Measurements from ENCODE around the gene CORO2A.
"Not testable (repeated sequence)": the region's sequence is repeated elsewhere in the genome, so short reads cannot be mapped to it uniquely, and the experiment has no call there.

CORO2A gene

GRCh38 chr9:98086461-98086860 is 106.0 kb downstream of the CORO2A start:
- H3K4me1 Mint-ChIP-seq (ENCODE audit: low read depth): peaks cover 26% of the 10 kb centered on the region
- H3K4me3 Mint-ChIP-seq: no peak overlapping the region
- no peak for DNase-seq (ENCODE audit: low spot score)
- peaks cover 64% of the 10 kb centered on the region for H3K36me3 Mint-ChIP-seq (ENCODE audit: low read depth)
- peak overlapping the region; percentile 49 for H3K27ac Mint-ChIP-seq
- H3K9me3 Mint-ChIP-seq: no peaks in the 10 kb centered on the region
- no peaks in the 10 kb centered on the region for H3K27me3 Mint-ChIP-seq (ENCODE audit: low read depth)

GRCh38 chr9:98085944-98086343 is 106.5 kb downstream of the CORO2A start:
- H3K27me3 Mint-ChIP-seq (ENCODE audit: low read depth): no peaks in the 10 kb centered on the region
- H3K27ac Mint-ChIP-seq: no peak overlapping the region
- H3K36me3 Mint-ChIP-seq (ENCODE audit: low read depth): peaks cover 66% of the 10 kb centered on the region
- no peak overlapping the region for H3K4me3 Mint-ChIP-seq
- H3K9me3 Mint-ChIP-seq: no peaks in the 10 kb centered on the region
- peaks cover 29% of the 10 kb centered on the region for H3K4me1 Mint-ChIP-seq (ENCODE audit: low read depth)
- no peak for DNase-seq (ENCODE audit: low spot score)

- peaks cover 26% of the 10 kb centered on the region for H3K4me1 Mint-ChIP-seq (ENCODE audit: low read depth)
- H3K27ac Mint-ChIP-seq: no peak overlapping the region
- peaks cover 68% of the 10 kb centered on the region for H3K36me3 Mint-ChIP-seq (ENCODE audit: low read depth)
- no peak for DNase-seq (ENCODE audit: low spot score)
- H3K27me3 Mint-ChIP-seq (ENCODE audit: low read depth): no peaks in the 10 kb centered on the region
- no peak overlapping the region for H3K4me3 Mint-ChIP-seq
- H3K9me3 Mint-ChIP-seq: no peaks in the 10 kb centered on the region
Observed at GRCh38 chr9:98085058-98085457, 107.4 kb downstream of the CORO2A start.

GRCh38 chr9:98084396-98084795 is 108.0 kb downstream of the CORO2A start:
- H3K4me3 Mint-ChIP-seq: no peak overlapping the region
- H3K4me1 Mint-ChIP-seq (ENCODE audit: low read depth): peaks cover 22% of the 10 kb centered on the region
- H3K36me3 Mint-ChIP-seq (ENCODE audit: low read depth): peaks cover 64% of the 10 kb centered on the region
- H3K9me3 Mint-ChIP-seq: no peaks in the 10 kb centered on the region
- no peak for DNase-seq (ENCODE audit: low spot score)
- H3K27me3 Mint-ChIP-seq (ENCODE audit: low read depth): no peaks in the 10 kb centered on the region
- H3K27ac Mint-ChIP-seq: no peak overlapping the region

GRCh38 chr9:98083566-98084183 is 108.8 kb downstream of the CORO2A start:
- peaks cover 20% of the 10 kb centered on the region for H3K4me1 Mint-ChIP-seq (ENCODE audit: low read depth)
- peak overlapping the region; percentile 43 for H3K27ac Mint-ChIP-seq
- H3K36me3 Mint-ChIP-seq (ENCODE audit: low read depth): peaks cover 68% of the 10 kb centered on the region
- H3K27me3 Mint-ChIP-seq (ENCODE audit: low read depth): no peaks in the 10 kb centered on the region
- no peak for DNase-seq (ENCODE audit: low spot score)
- no peaks in the 10 kb centered on the region for H3K9me3 Mint-ChIP-seq
- no peak overlapping the region for H3K4me3 Mint-ChIP-seq

GRCh38 chr9:98083061-98083501 is 109.4 kb downstream of the CORO2A start:
- Mint-ChIP-seq H3K4me1 (ENCODE audit: low read depth) (peaks cover 21% of the 10 kb centered on the region), H3K4me3 (no peak overlapping the region), H3K27me3 (ENCODE audit: low read depth) (no peaks in the 10 kb centered on the region), H3K9me3 (no peaks in the 10 kb centered on the region), H3K27ac (peak overlapping the region; percentile 43), H3K36me3 (ENCODE audit: low read depth) (peaks cover 65% of the 10 kb centered on the region)
- no peak for DNase-seq (ENCODE audit: low spot score)

- Mint-ChIP-seq H3K27me3 (ENCODE audit: low read depth) (no peaks in the 10 kb centered on the region), H3K36me3 (ENCODE audit: low read depth) (peaks cover 70% of the 10 kb centered on the region), H3K27ac (peak overlapping the region; percentile 68), H3K4me1 (ENCODE audit: low read depth) (peaks cover 26% of the 10 kb centered on the region), H3K9me3 (no peaks in the 10 kb centered on the region), H3K4me3 (no peak overlapping the region)
- DNase-seq (ENCODE audit: low spot score): peak; percentile 49
Observed at GRCh38 chr9:98081477-98082219, 110.8 kb downstream of the CORO2A start.

- peaks cover 29% of the 10 kb centered on the region for H3K4me1 Mint-ChIP-seq (ENCODE audit: low read depth)
- no peak for DNase-seq (ENCODE audit: low spot score)
- H3K27me3 Mint-ChIP-seq (ENCODE audit: low read depth): no peaks in the 10 kb centered on the region
- no peaks in the 10 kb centered on the region for H3K9me3 Mint-ChIP-seq
- no peak overlapping the region for H3K27ac Mint-ChIP-seq
- H3K4me3 Mint-ChIP-seq: no peak overlapping the region
- H3K36me3 Mint-ChIP-seq (ENCODE audit: low read depth): peaks cover 67% of the 10 kb centered on the region
Observed at GRCh38 chr9:98080780-98081179, 111.7 kb downstream of the CORO2A start.

- Mint-ChIP-seq H3K4me3 (no peak overlapping the region), H3K27ac (no peak overlapping the region), H3K27me3 (ENCODE audit: low read depth) (no peaks in the 10 kb centered on the region), H3K4me1 (ENCODE audit: low read depth) (peaks cover 31% of the 10 kb centered on the region), H3K36me3 (ENCODE audit: low read depth) (peaks cover 64% of the 10 kb centered on the region), H3K9me3 (no peaks in the 10 kb centered on the region)
- DNase-seq (ENCODE audit: low spot score): no peak
Observed at GRCh38 chr9:98080326-98080725, 112.1 kb downstream of the CORO2A start.

GRCh38 chr9:98078895-98079294 is 113.5 kb downstream of the CORO2A start:
- peaks cover 41% of the 10 kb centered on the region for H3K4me1 Mint-ChIP-seq (ENCODE audit: low read depth)
- H3K36me3 Mint-ChIP-seq (ENCODE audit: low read depth): peaks cover 56% of the 10 kb centered on the region
- H3K27ac Mint-ChIP-seq: no peak overlapping the region
- H3K4me3 Mint-ChIP-seq: no peak overlapping the region
- H3K9me3 Mint-ChIP-seq: no peaks in the 10 kb centered on the region
- no peak for DNase-seq (ENCODE audit: low spot score)
- no peaks in the 10 kb centered on the region for H3K27me3 Mint-ChIP-seq (ENCODE audit: low read depth)

GRCh38 chr9:98076514-98076890 is 115.9 kb downstream of the CORO2A start:
- H3K27me3 Mint-ChIP-seq (ENCODE audit: low read depth); DNase-seq (ENCODE audit: low spot score); H3K9me3 Mint-ChIP-seq; H3K4me3 Mint-ChIP-seq: not testable (repeated sequence)
- peaks cover 30% of the 10 kb centered on the region for H3K4me1 Mint-ChIP-seq (ENCODE audit: low read depth)
- H3K36me3 Mint-ChIP-seq (ENCODE audit: low read depth): peaks cover 36% of the 10 kb centered on the region
- H3K27ac Mint-ChIP-seq: peak overlapping the region; percentile 88

GRCh38 chr9:98075332-98075805 is 117.1 kb downstream of the CORO2A start:
- Mint-ChIP-seq H3K27ac (peak overlapping the region; percentile 88), H3K27me3 (ENCODE audit: low read depth) (no peaks in the 10 kb centered on the region), H3K36me3 (ENCODE audit: low read depth) (peaks cover 31% of the 10 kb centered on the region), H3K4me3 (peak overlapping the region; percentile 42), H3K4me1 (ENCODE audit: low read depth) (peaks cover 27% of the 10 kb centered on the region), H3K9me3 (no peaks in the 10 kb centered on the region)
- no peak for DNase-seq (ENCODE audit: low spot score)

GRCh38 chr9:98074115-98074990 is 118.1 kb downstream of the CORO2A start:
- peak overlapping the region; percentile 46 for H3K4me3 Mint-ChIP-seq
- no peaks in the 10 kb centered on the region for H3K9me3 Mint-ChIP-seq
- no peaks in the 10 kb centered on the region for H3K27me3 Mint-ChIP-seq (ENCODE audit: low read depth)
- peak; percentile 56 for DNase-seq (ENCODE audit: low spot score)
- peak overlapping the region; percentile 88 for H3K27ac Mint-ChIP-seq
- H3K36me3 Mint-ChIP-seq (ENCODE audit: low read depth): peaks cover 28% of the 10 kb centered on the region
- peaks cover 29% of the 10 kb centered on the region for H3K4me1 Mint-ChIP-seq (ENCODE audit: low read depth)

GRCh38 chr9:98071737-98072136 is 120.7 kb downstream of the CORO2A start:
- Mint-ChIP-seq H3K36me3 (ENCODE audit: low read depth) (peaks cover 18% of the 10 kb centered on the region), H3K9me3 (no peaks in the 10 kb centered on the region), H3K4me3 (no peak overlapping the region), H3K4me1 (ENCODE audit: low read depth) (peaks cover 21% of the 10 kb centered on the region), H3K27me3 (ENCODE audit: low read depth) (no peaks in the 10 kb centered on the region), H3K27ac (no peak overlapping the region)
- no peak for DNase-seq (ENCODE audit: low spot score)
